Muscle layer of colon (tissue), 2 donors: ENCODE results near the gene MTOR.
A peak's percentile ranks its signal among the peaks of the same experiment; 100 is the strongest.
"Not testable (repeated sequence)": the region's sequence is repeated elsewhere in the genome, so short reads cannot be mapped to it uniquely, and the experiment has no call there.

Source experiments
- H3K27ac ChIP-seq: one replicate; pipeline ENCODE4 v1.7.0; 2013; ENCODE audit warnings: low read depth, mild to moderate bottlenecking, low read length, moderate library complexity
- H3K27me3 ChIP-seq, 2 donors: one replicate each; pipeline ENCODE4 v1.7.0; 2013; ENCODE audit warnings: low read length in 2 of 2, mild to moderate bottlenecking in 2 of 2; ENCODE audit not compliant: insufficient read depth in 2 of 2, control insufficient read depth in 1 of 2
- H3K36me3 ChIP-seq: one replicate; pipeline ENCODE4 v1.7.0; 2013; ENCODE audit warnings: mild to moderate bottlenecking, low read length; ENCODE audit not compliant: insufficient read depth
- H3K4me1 ChIP-seq: one replicate; pipeline ENCODE4 v1.7.0; 2013; ENCODE audit warnings: mild to moderate bottlenecking, low read length; ENCODE audit not compliant: insufficient read depth
- H3K4me3 ChIP-seq, 2 donors: one replicate each; pipeline ENCODE4 v1.7.0; 2013; ENCODE audit warnings: low read length in 2 of 2, low read depth in 1 of 2, mild to moderate bottlenecking in 1 of 2, moderate library complexity in 1 of 2
- H3K9ac ChIP-seq: one replicate; pipeline ENCODE4 v1.7.0; 2013; ENCODE audit warnings: low read length
- H3K9me3 ChIP-seq: one replicate; pipeline ENCODE4 v1.7.0; 2013; ENCODE audit warnings: mild to moderate bottlenecking, low read length
- donor health status: abdominal sarcoma.
- donor health status: Adenocarcinoma of cecum.

The MTOR gene

DNA sequence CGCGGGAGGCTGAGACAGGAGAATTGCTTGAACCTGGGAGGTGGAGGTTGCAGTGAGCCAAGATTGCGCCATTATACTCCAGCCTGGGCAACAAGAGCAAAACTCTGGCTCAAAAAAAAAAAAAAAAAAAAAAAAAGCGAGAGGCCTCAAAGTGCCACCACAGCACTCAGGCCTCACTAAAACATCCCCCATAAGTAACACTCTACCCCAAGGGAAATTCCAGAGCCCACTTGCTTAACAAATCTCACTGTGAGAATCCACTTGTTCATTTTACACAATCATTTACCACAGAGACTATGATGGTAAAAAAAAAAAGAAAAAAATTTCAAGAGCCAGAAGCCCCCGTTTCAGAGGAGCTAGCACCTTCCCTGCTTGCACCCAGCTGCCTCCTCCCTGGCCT is 136.4 kb downstream of the MTOR start:
- Histone ChIP-seq H3K9ac (no peak overlapping the region), H3K4me1 (no peaks in the 10 kb centered on the region), H3K36me3 (peaks cover 81% of the 10 kb centered on the region), H3K4me3 (no peak overlapping the region), H3K27ac (no peak overlapping the region), H3K27me3 (no peaks in the 10 kb centered on the region), H3K9me3 (no peaks in the 10 kb centered on the region)

GRCh38 chr1:11124965-11125364 is 137.4 kb downstream of the MTOR start:
- Histone ChIP-seq H3K9ac (no peak overlapping the region), H3K4me1 (no peaks in the 10 kb centered on the region), H3K4me3 (no peak overlapping the region), H3K27me3 (no peaks in the 10 kb centered on the region), H3K9me3 (no peaks in the 10 kb centered on the region), H3K27ac (no peak overlapping the region), H3K36me3 (peaks cover 72% of the 10 kb centered on the region)

- Histone ChIP-seq H3K4me3 (no peak overlapping the region), H3K4me1 (no peaks in the 10 kb centered on the region), H3K27me3 (no peaks in the 10 kb centered on the region), H3K9me3 (no peaks in the 10 kb centered on the region), H3K9ac (no peak overlapping the region), H3K27ac (no peak overlapping the region), H3K36me3 (peaks cover 46% of the 10 kb centered on the region)
These were observed 146.0 kb downstream of the MTOR start for GRCh38 chr1:11116318-11116717.

DNA sequence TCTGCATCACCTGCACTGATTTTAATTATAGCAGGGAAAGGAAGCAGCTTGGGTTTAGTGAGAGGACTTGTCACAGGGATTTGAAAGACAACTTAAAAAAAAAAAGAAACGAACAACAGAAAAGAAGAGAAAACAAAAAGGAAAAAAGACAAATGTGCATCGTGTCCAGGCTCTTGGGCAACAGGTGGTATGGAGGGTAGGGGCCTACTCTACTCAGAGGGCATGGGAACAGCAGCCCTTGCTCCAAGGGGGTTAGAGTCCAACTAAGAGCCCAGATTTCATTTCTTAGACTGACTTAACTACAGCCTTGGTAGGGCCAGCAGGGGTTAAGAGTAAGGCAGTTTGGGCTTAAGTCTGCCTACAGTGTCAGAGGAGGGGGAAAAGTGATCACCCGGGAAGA is 147.4 kb downstream of the MTOR start:
- no peak overlapping the region for H3K9ac ChIP-seq
- no peak overlapping the region for H3K27ac ChIP-seq
- H3K4me1 ChIP-seq, result no peaks in the 10 kb centered on the region
- H3K27me3 ChIP-seq, result no peaks in the 10 kb centered on the region
- no peaks in the 10 kb centered on the region for H3K9me3 ChIP-seq
- H3K36me3 ChIP-seq, result peaks cover 49% of the 10 kb centered on the region
- no peak overlapping the region for H3K4me3 ChIP-seq

GRCh38 chr1:11109047-11109760 is 153.1 kb downstream of the MTOR start:
- H3K27ac ChIP-seq, result no peak overlapping the region

GRCh38 chr1:11107599-11107998 is 154.8 kb downstream of the MTOR start:
- H3K27me3 ChIP-seq, result no peaks in the 10 kb centered on the region
- H3K36me3 ChIP-seq, result peaks cover 57% of the 10 kb centered on the region
- H3K9me3 ChIP-seq, result no peaks in the 10 kb centered on the region
- no peak overlapping the region for H3K9ac ChIP-seq
- H3K27ac ChIP-seq, result no peak overlapping the region
- H3K4me3 ChIP-seq, result no peak overlapping the region
- no peaks in the 10 kb centered on the region for H3K4me1 ChIP-seq

More at GRCh38 chr1:11109047-11109760, 153.1 kb downstream of the MTOR start:
- Histone ChIP-seq H3K36me3 (peaks cover 70% of the 10 kb centered on the region), H3K9ac (no peak overlapping the region), H3K9me3 (no peaks in the 10 kb centered on the region), H3K27me3 (no peaks in the 10 kb centered on the region), H3K4me1 (no peaks in the 10 kb centered on the region), H3K4me3 (no peak overlapping the region)

DNA sequence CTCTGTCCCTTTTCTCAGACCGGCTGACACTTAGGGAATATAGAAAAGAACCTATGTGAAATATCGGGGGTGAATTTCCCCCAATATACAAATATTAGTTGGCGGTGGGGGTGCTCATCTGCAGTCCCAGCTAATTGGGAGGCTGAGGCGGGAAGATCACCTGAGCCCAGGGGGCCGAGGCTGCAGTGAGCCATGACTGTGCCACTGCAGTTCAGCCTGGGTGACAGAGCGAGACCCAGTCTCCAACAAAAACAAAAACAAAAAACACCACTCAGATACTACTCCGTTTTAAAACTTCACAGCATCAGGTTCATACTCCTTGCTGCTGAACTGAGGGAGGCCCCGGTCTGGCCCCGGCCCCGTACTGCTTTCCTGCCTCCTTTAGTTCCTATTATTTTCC is 156.8 kb downstream of the MTOR start:
- H3K9ac ChIP-seq, result no peak overlapping the region
- H3K9me3 ChIP-seq, result no peaks in the 10 kb centered on the region
- no peak overlapping the region for H3K27ac ChIP-seq
- peaks cover 38% of the 10 kb centered on the region for H3K36me3 ChIP-seq
- H3K27me3 ChIP-seq, result no peaks in the 10 kb centered on the region
- H3K4me3 ChIP-seq, result no peak overlapping the region
- no peaks in the 10 kb centered on the region for H3K4me1 ChIP-seq

DNA sequence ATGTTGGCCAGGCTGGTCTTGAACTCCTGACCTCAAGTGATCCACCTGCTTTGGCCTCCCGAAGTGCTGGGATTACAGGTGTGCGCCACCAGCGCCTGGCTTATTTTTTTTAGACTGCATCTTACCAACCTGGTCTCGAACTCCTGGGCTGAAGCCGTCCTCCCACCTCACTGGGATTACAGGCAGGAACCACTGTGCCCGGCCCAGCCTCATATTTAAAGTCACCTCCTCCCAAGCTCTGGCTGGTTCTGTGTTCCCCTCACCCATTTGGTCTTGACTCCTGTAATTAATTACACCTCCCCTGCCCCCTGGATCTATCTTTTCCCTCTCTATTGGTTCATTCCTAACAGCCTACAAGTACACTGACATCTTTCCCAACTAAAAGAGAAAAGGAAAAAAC is 161.0 kb downstream of the MTOR start:
- Histone ChIP-seq H3K4me3 (no peak overlapping the region), H3K9ac (no peak overlapping the region), H3K9me3 (no peaks in the 10 kb centered on the region)

DNA sequence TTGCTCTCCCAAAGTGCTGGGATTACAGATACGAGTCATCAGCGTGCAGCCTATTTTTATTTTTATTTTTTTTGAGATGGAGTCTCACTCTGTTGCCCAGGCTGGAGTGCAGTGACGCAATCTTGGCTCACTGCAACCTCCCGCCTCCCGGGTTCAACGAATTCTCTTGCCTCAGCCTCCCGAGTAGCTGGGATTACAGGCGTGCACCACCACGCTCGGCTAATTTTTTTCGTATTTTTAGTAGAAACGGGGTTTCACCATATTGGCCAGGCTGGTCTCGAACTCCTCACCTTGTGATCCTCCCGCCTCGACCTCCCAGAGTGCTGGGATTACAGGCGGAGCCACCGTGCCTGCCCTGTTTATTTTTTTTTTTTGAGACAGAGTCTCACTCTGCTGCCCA is 161.5 kb downstream of the MTOR start:
- H3K4me3 ChIP-seq, H3K9ac ChIP-seq, H3K27ac ChIP-seq, H3K36me3 ChIP-seq, H3K9me3 ChIP-seq, H3K27me3 ChIP-seq: not testable (repeated sequence)
- peaks cover 13% of the 10 kb centered on the region for H3K4me1 ChIP-seq

More for the DNA sequence above, 161.0 kb downstream of the MTOR start:
- Histone ChIP-seq H3K27me3 (no peaks in the 10 kb centered on the region), H3K27ac (no peak overlapping the region), H3K36me3 (peaks cover 9% of the 10 kb centered on the region), H3K4me1 (peaks cover 13% of the 10 kb centered on the region)

DNA sequence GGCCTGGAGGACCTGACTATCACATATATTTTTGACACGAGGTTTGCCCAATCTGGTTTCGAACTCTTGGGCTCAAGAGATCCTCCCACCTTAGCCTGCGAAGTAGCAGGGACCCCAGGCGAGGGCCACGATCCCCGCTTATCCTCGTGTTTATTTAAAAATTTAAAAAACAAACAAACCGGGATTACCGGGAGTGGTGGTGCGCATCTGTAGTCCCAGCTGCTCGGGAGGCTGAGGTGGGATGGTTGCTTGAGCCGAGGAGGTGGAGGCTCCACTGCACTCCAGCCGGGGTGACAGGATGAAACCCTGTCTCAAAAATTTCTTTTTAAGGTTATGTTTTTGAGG is 162.2 kb downstream of the MTOR start:
- H3K4me3 ChIP-seq, result peak overlapping the region; percentile 90 to 100
- peaks cover 13% of the 10 kb centered on the region for H3K4me1 ChIP-seq
- peak overlapping the region; percentile 1 for H3K9ac ChIP-seq
- no peaks in the 10 kb centered on the region for H3K27me3 ChIP-seq
- H3K36me3 ChIP-seq, result peaks cover 5% of the 10 kb centered on the region
- no peaks in the 10 kb centered on the region for H3K9me3 ChIP-seq
- peak overlapping the region; percentile 80 for H3K27ac ChIP-seq

GRCh38 chr1:11099310-11100148 is 162.8 kb downstream of the MTOR start, which contains the start of gene EXOSC10:
TSS of gene EXOSC10 (minus strand) at chr1:11099869. CDS start at chr1:11099831, 38 bp downstream.
- peak within 1 kb of the TSS; percentile 80 for H3K27ac ChIP-seq
- H3K9me3 ChIP-seq, result no peaks in the 10 kb centered on the region
- no peaks in the 10 kb centered on the region for H3K27me3 ChIP-seq
- peaks cover 13% of the 10 kb centered on the region for H3K4me1 ChIP-seq
- peak within 1 kb of the TSS; percentile 90 to 100 for H3K4me3 ChIP-seq
- H3K9ac ChIP-seq, result peak within 1 kb of the TSS; percentile 83
- peaks cover 9% of the 10 kb centered on the region for H3K36me3 ChIP-seq
